ENCODE data around the gene FRMD4B. TPM values are rescaled to one million over a fixed set of nuclear protein-coding genes. Genes with fewer than 3 reads are reported as not detected.
A peak's percentile ranks its signal among the peaks of the same experiment; 100 is the strongest.

Gene FRMD4B
- total and polyA plus RNA-seq, 7 donors, result 1.1 to 4.0 (median 2.9) TPM

GRCh38 chr3:69122403-69122802, 263.5 kb downstream of the FRMD4B start, which contains the start of gene LMOD3:
LMOD3 (minus strand) TSS chr3:69122595; CDS start chr3:69122386, 209 bp downstream.
- H3K27ac ChIP-seq, result peak within 1 kb of the TSS; percentile 98
- H3K4me3 ChIP-seq, result peak within 1 kb of the TSS; percentile 65
- ATAC-seq (peak; percentile 80 to 85 (median 82)), DNase-seq (no peak)
- peaks cover 38% of the 10 kb centered on the region for H3K4me1 ChIP-seq
- intact Hi-C loops (cut with DNase I), result loop anchor here in 1 of 2 donors (2.0 kb wide), 1 partner anchor 20 kb away; no protein-coding TSS in a partner anchor
- no peak for TF ChIP-seq CTCF (IDR thresholded peaks at IDR 0.05)
- H3K27me3 ChIP-seq (ENCODE audit: insufficient read depth in 3 of 3, low read length in 2 of 3), result no peaks in the 10 kb centered on the region
- H3K9me3 ChIP-seq, result no peaks in the 10 kb centered on the region
- peaks cover 0 to 6% of the 10 kb centered on the region in 2 donors for H3K36me3 ChIP-seq (ENCODE audit: insufficient read depth in 1 of 2, low read depth in 1 of 2)
- 15 to 31% (median 17%) methylated on average over 3 of the region's 3 CpGs for WGBS, 3 donors

GRCh38 chr3:69121950-69122349, 263.9 kb downstream of the FRMD4B start:
- peak overlapping the region; percentile 98 for H3K27ac ChIP-seq
- peak overlapping the region; percentile 65 for H3K4me3 ChIP-seq
- peaks cover 0 to 6% of the 10 kb centered on the region in 2 donors for H3K36me3 ChIP-seq (ENCODE audit: insufficient read depth in 1 of 2, low read depth in 1 of 2)
- H3K9me3 ChIP-seq, result no peaks in the 10 kb centered on the region
- intact Hi-C loops (cut with DNase I), result loop anchor here in 1 of 2 donors (1.0 to 2.0 kb wide), 2 partner anchors 21 to 184 kb away; no protein-coding TSS in a partner anchor
- WGBS, 3 donors, result 10 to 11% (median 10%) methylated on average over 8 of the region's 8 CpGs
- peak; percentile 60 to 82 (median 80) for ATAC-seq
- DNase-seq, result peak; percentile 34 to 69
- no peak for TF ChIP-seq CTCF (IDR thresholded peaks at IDR 0.05)
- H3K27me3 ChIP-seq (ENCODE audit: insufficient read depth in 3 of 3, low read length in 2 of 3), result no peaks in the 10 kb centered on the region
- peaks cover 42% of the 10 kb centered on the region for H3K4me1 ChIP-seq

GRCh38 chr3:69121513-69121912, 264.4 kb downstream of the FRMD4B start:
- Histone ChIP-seq H3K36me3 (ENCODE audit: insufficient read depth in 1 of 2, low read depth in 1 of 2) (peaks cover 0 to 6% of the 10 kb centered on the region in 2 donors), H3K4me1 (peaks cover 38% of the 10 kb centered on the region), H3K4me3 (peak overlapping the region; percentile 65), H3K27ac (peak overlapping the region; percentile 98), H3K9me3 (no peaks in the 10 kb centered on the region), H3K27me3 (ENCODE audit: insufficient read depth in 3 of 3, low read length in 2 of 3) (no peaks in the 10 kb centered on the region)
- 32 to 42% (median 32%) methylated on average over 6 of the region's 6 CpGs for WGBS, 3 donors
- DNase-seq, result no peak
- intact Hi-C loops (cut with DNase I), result loop anchor here in 1 of 2 donors (1.0 kb wide), 1 partner anchor 185 kb away; no protein-coding TSS in a partner anchor
- peak; percentile 52 to 68 (median 62) for ATAC-seq
- no peak for TF ChIP-seq CTCF (IDR thresholded peaks at IDR 0.05)

- Histone ChIP-seq H3K9me3 (no peaks in the 10 kb centered on the region), H3K4me3 (peak overlapping the region; percentile 65), H3K4me1 (peaks cover 32% of the 10 kb centered on the region), H3K27ac (peak overlapping the region; percentile 98), H3K27me3 (ENCODE audit: insufficient read depth in 3 of 3, low read length in 2 of 3) (no peaks in the 10 kb centered on the region), H3K36me3 (ENCODE audit: insufficient read depth in 1 of 2, low read depth in 1 of 2) (peaks cover 0 to 6% of the 10 kb centered on the region in 2 donors)
- peak; percentile 94 for TF ChIP-seq CTCF (IDR thresholded peaks at IDR 0.05)
- intact Hi-C loops (cut with DNase I), result loop anchor here in 1 of 2 donors (1.0 kb wide), 1 partner anchor 185 kb away; no protein-coding TSS in a partner anchor
- ATAC-seq (peak; percentile 50 to 64 (median 60)), DNase-seq (peak in 1 of 2 donors; percentile 47)
- 0 to 3% (median 0%) methylated on average over 1 of the region's 1 CpG for WGBS, 3 donors
Observed at GRCh38 chr3:69120879-69121464, 264.9 kb downstream of the FRMD4B start.
